GM12878 (cell line): ENCODE results near the gene GJA10. TPM values are rescaled to one million over a fixed set of nuclear protein-coding genes. Genes with fewer than 3 reads are reported as not detected.

Experiments used
- ATAC-seq: fragments of 200-7000 bp; cut with Tn5 transposase; 3 replicates; pipeline ENCODE4 v1.9.1; 2020; ENCODE audit warnings: mild to moderate bottlenecking, moderate library complexity
- BruUV-seq: library from RNA; stranded (reverse); fragments of 400-500 nt; replicated peaks from 2 replicates; lab custom pipeline; 2021; lab: Mats Ljungman, UMichigan
- CTCF ChIA-PET: fragments of 300-600 bp; sonication (Branson Sonifier 250); formaldehyde crosslinking; extraction: SDS; loops from one replicate; lab custom pipeline; 2021; ENCODE audit warnings: inconsistent platforms; lab: Yijun Ruan, JAX
- POLR2A ChIA-PET: fragments of 350-600 bp; formaldehyde crosslinking; extraction: SDS; loops from one replicate; lab custom pipeline; 2021; ENCODE audit warnings: inconsistent platforms; lab: Charles Lee
- RAD21 ChIA-PET: fragments of 300-600 bp; sonication (Branson Sonifier 250); formaldehyde crosslinking; loops from one replicate; lab custom pipeline; 2023; ENCODE audit warnings: antibody characterized with exemption; ENCODE audit not compliant: unreplicated experiment; lab: Charles Lee
- SMC1A ChIA-PET: fragments of 300-600 bp; sonication (Branson Sonifier 250); formaldehyde crosslinking; loops from one replicate; lab custom pipeline; 2023; ENCODE audit not compliant: unreplicated experiment, uncharacterized antibody; lab: Charles Lee
- DNase-seq: peaks from one replicate; pipeline ENCODE4 v3.0.0-alpha.2; 2011; ENCODE audit warnings: low read depth, low spot score
- FAIRE-seq: peaks from 3 replicates; lab custom pipeline; 2011; peaks lifted over from hg19 to GRCh38; lab: Jason Lieb, UNC
- H2AFZ ChIP-seq: 2 replicates; pipeline ENCODE4 v1.6.0; 2011; ENCODE audit warnings: low read depth, low read length, control low read depth; ENCODE audit not compliant: control insufficient read depth
- H3K27ac ChIP-seq: 2 replicates; pipeline ENCODE4 v1.5.1; 2011; ENCODE audit warnings: control low read depth; ENCODE audit not compliant: control insufficient read depth, insufficient read depth
- H3K27me3 ChIP-seq, 2 experiments: replicated peaks in 1 of 2; 2 replicates each; pipeline versions ENCODE4 v1.6.0 to v1.6.1; 2011; ENCODE audit warnings: low read length in 1 of 2; ENCODE audit not compliant: control insufficient read depth in 2 of 2, insufficient read depth in 2 of 2
- H3K36me3 ChIP-seq, 2 experiments: 2 replicates each; pipeline ENCODE4 v1.5.1; 2011; ENCODE audit warnings: low read length in 1 of 2; ENCODE audit not compliant: control insufficient read depth in 2 of 2, insufficient read depth in 2 of 2
- H3K4me1 ChIP-seq: 2 replicates; pipeline ENCODE4 v1.6.1; 2011; ENCODE audit warnings: mild to moderate bottlenecking, low read length, moderate library complexity, mixed read lengths; ENCODE audit not compliant: control insufficient read depth, insufficient read depth
- H3K4me2 ChIP-seq: 2 replicates; pipeline ENCODE4 v1.6.0; 2011; ENCODE audit warnings: control low read depth; ENCODE audit not compliant: control insufficient read depth, insufficient read depth
- H3K4me3 ChIP-seq: fragments of 200-600 bp; sonication (generic); 2 replicates; pipeline ENCODE4 v1.5.1; 2016
- H3K79me2 ChIP-seq: 2 replicates; pipeline ENCODE4 v1.6.0; 2011; ENCODE audit warnings: low read length; ENCODE audit not compliant: control insufficient read depth, insufficient read depth
- H3K9ac ChIP-seq: 2 replicates; pipeline ENCODE4 v1.8.0; 2011; ENCODE audit warnings: low read length, control low read depth, mixed read lengths; ENCODE audit not compliant: control insufficient read depth, insufficient read depth
- H3K9me3 ChIP-seq: replicated peaks from 3 replicates; pipeline ENCODE4 v1.5.1; 2011; ENCODE audit warnings: mild to moderate bottlenecking, low read length; ENCODE audit not compliant: control insufficient read depth, insufficient read depth
- H4K20me1 ChIP-seq: 2 replicates; pipeline ENCODE4 v1.6.0; 2011; ENCODE audit not compliant: control insufficient read depth, insufficient read depth
- ASH2L ChIP-seq: fragments of 300-600, 200-600 bp; sonication (generic); IDR thresholded peaks from 2 replicates; pipeline ENCODE4 v1.6.1; 2017; ENCODE audit warnings: low read depth, mild to moderate bottlenecking, borderline replicate concordance
- CBX3 ChIP-seq: fragments of 200-600 bp; sonication (generic); IDR thresholded peaks from 2 replicates; pipeline ENCODE4 v1.6.1; 2016; ENCODE audit warnings: low read depth, borderline replicate concordance
- CBX5 ChIP-seq: sonication (generic); IDR thresholded peaks from 2 replicates; pipeline ENCODE4 v1.6.1; 2016; ENCODE audit warnings: low read depth, moderate library complexity, mild to moderate bottlenecking, inconsistent platforms
- CREB1 ChIP-seq: IDR thresholded peaks from 2 replicates; pipeline ENCODE4 v1.6.1; 2012; ENCODE audit warnings: low read depth, mild to moderate bottlenecking, inconsistent platforms
- EP300 ChIP-seq, 2 experiments: fragments of 150-350 bp in 1 of 2; IDR thresholded peaks; 2 replicates each; pipeline ENCODE4 v1.6.1; 2011 to 2012; ENCODE audit warnings: low read depth in 2 of 2, low read length in 2 of 2, borderline replicate concordance in 1 of 2, improper control_type of control experiment in 1 of 2, inconsistent platforms in 1 of 2; ENCODE audit not compliant: control insufficient read depth in 1 of 2
- HCFC1 ChIP-seq: fragments of 150-350 bp; IDR thresholded peaks from 2 replicates; pipeline ENCODE4 v1.6.1; 2014; ENCODE audit warnings: low read length
- IKZF1 ChIP-seq: fragments of 450-650 bp; conservative IDR thresholded peaks from 2 replicates; pipeline ENCODE4 v1.6.1; 2017; ENCODE audit warnings: antibody characterized with exemption, mild to moderate bottlenecking
- KDM1A ChIP-seq: fragments of 200-600 bp; sonication (generic); IDR thresholded peaks from 2 replicates; pipeline ENCODE4 v1.6.1; 2016; ENCODE audit warnings: borderline replicate concordance
- MAX ChIP-seq: IDR thresholded peaks from 2 replicates; pipeline ENCODE4 v1.6.1; 2012; ENCODE audit warnings: low read depth, low read length, improper control_type of control experiment
- MTA2 ChIP-seq: fragments of 450-650 bp; IDR thresholded peaks from 2 replicates; pipeline ENCODE4 v1.6.1; 2016; ENCODE audit warnings: low read depth, mild to moderate bottlenecking, moderate library complexity
- MYC ChIP-seq: IDR thresholded peaks from 2 replicates; pipeline ENCODE4 v1.6.1; 2011; ENCODE audit warnings: mild to moderate bottlenecking, low read length, moderate library complexity, inconsistent platforms; ENCODE audit not compliant: insufficient read depth, insufficient replicate concordance, insufficient read length, severe bottlenecking
- NRF1 ChIP-seq: conservative IDR thresholded peaks from 2 replicates; pipeline ENCODE4 v1.6.1; 2011; ENCODE audit warnings: mild to moderate bottlenecking, low read depth, low read length, improper control_type of control experiment
- PAX5 ChIP-seq: IDR thresholded peaks from 2 replicates; pipeline ENCODE4 v1.6.1; 2011; ENCODE audit warnings: low read depth, low read length, borderline replicate concordance
- PML ChIP-seq: IDR thresholded peaks from 2 replicates; pipeline ENCODE4 v1.6.1; 2012; ENCODE audit warnings: low read length, inconsistent platforms
- RUNX3 ChIP-seq: IDR thresholded peaks from 2 replicates; pipeline ENCODE4 v1.6.1; 2012; ENCODE audit warnings: low read length, inconsistent platforms
- SREBF1 ChIP-seq: IDR thresholded peaks from 2 replicates; pipeline ENCODE4 v1.6.1; 2012; ENCODE audit warnings: mild to moderate bottlenecking, low read length
- TCF3 ChIP-seq: IDR thresholded peaks from 2 replicates; pipeline ENCODE4 v1.6.1; 2012; ENCODE audit warnings: low read depth, mild to moderate bottlenecking, low read length, borderline replicate concordance; ENCODE audit not compliant: insufficient read depth
- WGBS: methylation state at CpG from one replicate; pipeline ENCODE4 v1.1.6; 2016; ENCODE audit warnings: low lambda C conversion rate; ENCODE audit not compliant: insufficient replicate concordance, insufficient coverage; ENCODE audit errors: missing lambda C conversion rate; 5-methylcytosine and 5-hydroxymethylcytosine counted together
- in situ Hi-C: fragments of 300-500 bp; cut with MboI; formaldehyde crosslinking; loops from 9 replicates; pipeline ENCODE4 v1.14.3; 2018; ENCODE audit warnings: mixed read lengths
- intact Hi-C: fragments of 100-400 bp; cut with micrococcal nuclease; formaldehyde crosslinking; loops from one replicate; pipeline ENCODE4 v1.14.2; 2022; ENCODE audit not compliant: unreplicated experiment
- polyA plus RNA-seq, 11 experiments: library from polyadenylated mRNA; depleted of rRNA in 4 of 11; unstranded in 6 of 11; stranded (reverse) in 5 of 11; fragments of >200 nt; fragmentation: Nextera tagmentation in 4 of 11; fragmentation: Illumina TruSeq in 1 of 11; extraction: Ambion mirVana in 4 of 11; extraction: Trizol in 1 of 11; gene quantifications; 1 replicate in 1 of 11; 2 replicates in 10 of 11; pipeline versions ENCODE4 v1.2.1 to v1.2.3, GENCODE V29; 2011 to 2016; ENCODE audit warnings: inconsistent platforms in 2 of 11, missing spikeins in 2 of 11, low read depth in 1 of 11
- total RNA-seq, 4 experiments: library from RNA; depleted of rRNA in 3 of 4; stranded (reverse); fragments of >200 nt in 3 of 4; fragmentation: Illumina TruSeq in 1 of 4; extraction: Trizol in 1 of 4; gene quantifications; 2 replicates each; pipeline versions ENCODE4 v1.2.1 to v1.2.3, GENCODE V29; 2013 to 2021
- TF ChIP-seq, protein P1 (sequence below): fragments of 150-350 bp; IDR thresholded peaks from 2 replicates; pipeline ENCODE4 v1.6.1; 2014; ENCODE audit warnings: mild to moderate bottlenecking, low read depth, low read length

GJA10 gene
- total and polyA plus RNA-seq, 10 of the 15 experiments (the other 5 are each of a cell fraction or from before 2014, with no cell fraction given) = not detected

DNA sequence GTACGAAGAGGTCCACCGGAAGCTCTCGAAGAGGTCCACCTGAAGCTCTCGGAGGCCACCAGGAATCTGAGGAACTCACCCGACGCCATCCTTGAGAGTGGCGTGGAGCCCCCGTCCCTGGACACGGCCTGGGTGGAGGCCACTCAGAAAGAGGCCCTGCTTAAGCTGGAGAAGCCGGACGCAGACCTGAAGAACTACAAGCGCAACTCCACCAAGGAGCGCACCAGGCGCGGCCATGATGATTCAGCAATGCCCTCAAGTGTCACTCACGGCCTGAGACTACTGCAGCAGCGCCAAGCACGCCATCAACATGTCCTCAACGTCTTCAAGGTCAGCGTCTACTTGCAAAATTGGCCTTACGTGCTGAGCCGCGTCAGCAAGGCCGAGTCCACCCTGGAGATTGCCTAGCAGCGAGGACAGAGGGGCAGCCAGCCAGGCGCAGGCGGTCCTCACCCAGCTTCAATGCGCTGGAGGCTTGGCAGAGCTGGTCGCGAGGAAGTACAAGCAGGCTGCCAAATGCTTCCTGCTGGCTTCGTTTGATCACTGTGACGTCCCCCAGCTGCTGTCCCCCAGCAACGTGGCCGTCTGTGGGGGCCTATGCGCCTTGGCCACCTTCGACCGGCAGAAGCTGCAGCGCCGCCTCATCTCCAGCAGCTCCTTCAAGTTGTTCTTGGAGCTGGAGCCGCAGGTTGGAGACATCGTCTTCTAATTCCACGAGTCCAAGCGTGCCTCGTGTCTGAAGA lies 7.7 kb upstream of the GJA10 start:
- in situ Hi-C loops = no loop called here

More for the DNA sequence above, 7.7 kb upstream of the GJA10 start:
- H2AFZ ChIP-seq = no peak overlapping the region
- no TSS peak for BruUV-seq
- H3K36me3 ChIP-seq = no peaks in the 10 kb centered on the region
- no peaks in the 10 kb centered on the region for H3K27me3 ChIP-seq
- FAIRE-seq (no peak), DNase-seq (no peak), ATAC-seq (no peak)
- no peak overlapping the region for H3K9ac ChIP-seq
- H3K4me1 ChIP-seq = no peaks in the 10 kb centered on the region
- H3K4me3 ChIP-seq = no peak overlapping the region
- intact Hi-C loops = no loop called here
- ChIA-PET SMC1A (no interaction called here), POLR2A (no interaction called here), CTCF (no interaction called here), RAD21 (no interaction called here)
- TF ChIP-seq SREBF1 (no peak), RUNX3 (no peak), CBX5 (no peak), CBX3 (no peak), MTA2 (no peak), EP300 (IDR thresholded peaks at IDR 0.05; ENCODE audit: borderline replicate concordance in 1 of 2, control insufficient read depth in 1 of 2, low read depth in 2 of 2, low read length in 2 of 2) (no peak), NRF1 (no peak), TCF3 (no peak), HCFC1 (no peak), IKZF1 (no peak), MYC (no peak), MAX (no peak), ASH2L (no peak), CREB1 (no peak), PML (no peak), PAX5 (no peak), KDM1A (no peak)
- TF ChIP-seq, protein P1, sequence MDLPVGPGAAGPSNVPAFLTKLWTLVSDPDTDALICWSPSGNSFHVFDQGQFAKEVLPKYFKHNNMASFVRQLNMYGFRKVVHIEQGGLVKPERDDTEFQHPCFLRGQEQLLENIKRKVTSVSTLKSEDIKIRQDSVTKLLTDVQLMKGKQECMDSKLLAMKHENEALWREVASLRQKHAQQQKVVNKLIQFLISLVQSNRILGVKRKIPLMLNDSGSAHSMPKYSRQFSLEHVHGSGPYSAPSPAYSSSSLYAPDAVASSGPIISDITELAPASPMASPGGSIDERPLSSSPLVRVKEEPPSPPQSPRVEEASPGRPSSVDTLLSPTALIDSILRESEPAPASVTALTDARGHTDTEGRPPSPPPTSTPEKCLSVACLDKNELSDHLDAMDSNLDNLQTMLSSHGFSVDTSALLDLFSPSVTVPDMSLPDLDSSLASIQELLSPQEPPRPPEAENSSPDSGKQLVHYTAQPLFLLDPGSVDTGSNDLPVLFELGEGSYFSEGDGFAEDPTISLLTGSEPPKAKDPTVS = no peak
- no peak overlapping the region for H3K4me2 ChIP-seq
- no peaks in the 10 kb centered on the region for H3K79me2 ChIP-seq
- 81% methylated on average over 44 of the region's 44 CpGs for WGBS
- no peaks in the 10 kb centered on the region for H4K20me1 ChIP-seq
- H3K27ac ChIP-seq = no peak overlapping the region
- no peaks in the 10 kb centered on the region; the same call in 2 of the 3 replicates for H3K9me3 ChIP-seq
